Psoas muscle (tissue), 8 donors: ENCODE results near the gene SRPK2. TPM values are rescaled to one million over a fixed set of nuclear protein-coding genes. Genes with fewer than 3 reads are reported as not detected.

ENCODE experiments used
- ATAC-seq, 4 donors: fragments of 200-7000 bp; cut with Tn5 transposase; one replicate each; pipeline ENCODE4 v1.9.1; 2020; ENCODE audit warnings: moderate library complexity in 3 of 4, mild to moderate bottlenecking in 2 of 4
- DNase-seq, 2 donors: peaks; one replicate each; pipeline ENCODE4 v3.0.0-alpha.2; 2020
- H3K27ac ChIP-seq: fragments of 200-600 bp; one replicate; pipeline ENCODE4 v1.8.0; 2022
- H3K27me3 ChIP-seq, 3 donors: fragments of 200-600 bp in 1 of 3; one replicate each; pipeline versions ENCODE4 v1.6.1 to v1.8.0; 2013 to 2022; ENCODE audit warnings: low read length in 2 of 3, mild to moderate bottlenecking in 2 of 3, moderate library complexity in 1 of 3; ENCODE audit not compliant: insufficient read depth in 3 of 3
- H3K36me3 ChIP-seq, 2 donors: fragments of 200-600 bp in 1 of 2; one replicate each; pipeline versions ENCODE4 v1.6.1 to v1.8.0; 2013 to 2022; ENCODE audit warnings: low read depth in 1 of 2, mild to moderate bottlenecking in 1 of 2, moderate library complexity in 1 of 2; ENCODE audit not compliant: insufficient read depth in 1 of 2
- H3K4me1 ChIP-seq: fragments of 200-600 bp; one replicate; pipeline ENCODE4 v1.8.0; 2022
- H3K4me3 ChIP-seq: fragments of 200-600 bp; one replicate; pipeline ENCODE4 v1.8.0; 2022; ENCODE audit warnings: mild to moderate bottlenecking
- H3K9me3 ChIP-seq: fragments of 200-600 bp; one replicate; pipeline ENCODE4 v1.8.0; 2022
- WGBS, 3 donors: extraction: QIAGEN DNeasy Blood & Tissue Kit; methylation state at CpG; one replicate each; pipeline versions ENCODE4 v1.1.6 to v1.1.7; 2013; 5-methylcytosine and 5-hydroxymethylcytosine counted together
- intact Hi-C, 2 donors: fragments of 100-400 bp; cut with DNase I; formaldehyde crosslinking; loops; one replicate each; pipeline versions ENCODE4 v1.11.0 to v1.14.2; 2022
- polyA plus RNA-seq, 3 donors: library from polyadenylated mRNA; stranded (reverse); fragments of 200-250 nt; gene quantifications; one replicate each; pipeline ENCODE4 v1.2.3, GENCODE V29; 2013
- total RNA-seq, 4 donors: library from RNA; stranded (reverse); fragmentation: NEBNext Ultra II Directional in 2 of 4; extraction: Animal tissue kit (Norgen Biotek cat#: 25700) in 2 of 4; gene quantifications; one replicate each; pipeline versions ENCODE4 v1.2.1 to v1.2.4, GENCODE V29; 2021 to 2023
- TF ChIP-seq, protein P1 (sequence below): fragments of 200-600 bp; IDR thresholded peaks from one replicate; pipeline ENCODE4 v1.8.0; 2022; ENCODE audit warnings: antibody characterized with exemption
- donor health status: healthy with polysubstance abuse.
- donor health status: DM: no; HTN: no; CAD: no; lungs with moderate emphysema.
- donor health status: Bipolar disorder and iron deficiency.
- donor health status: healthy.
- donor health status: DM: yes; HTN: yes; CAD: no.
- donor health status: DM: no; HTN: no; CAD: no.
- donor health status: DM: no; HTN: no; CAD: no.
- donor health status: DM: yes; HTN: yes; CAD: no.

Gene SRPK2
- total and polyA plus RNA-seq, 7 donors, result 12.7 to 51.3 (median 33.2) TPM

DNA sequence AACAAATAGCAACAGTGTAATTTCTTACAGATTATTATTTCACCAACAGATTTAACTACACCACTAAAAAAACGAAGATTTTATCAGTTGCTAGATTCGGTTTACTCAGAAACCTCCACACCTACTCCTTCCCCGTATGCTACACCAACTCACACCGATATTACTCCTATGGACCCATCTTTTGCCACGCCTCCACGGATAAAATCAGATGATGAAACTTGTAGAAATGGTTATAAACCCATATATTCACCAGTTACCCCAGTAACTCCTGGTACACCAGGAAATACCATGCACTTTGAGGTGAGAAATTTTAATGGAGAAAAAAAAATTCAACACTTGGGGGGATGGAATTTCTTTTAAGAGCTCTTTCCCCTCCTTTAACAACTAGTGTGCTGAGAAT, 282.2 kb downstream of the SRPK2 start:
- intact Hi-C loops, result no loop called here
- Histone ChIP-seq H3K4me3 (no peak overlapping the region), H3K27me3 (no peaks in the 10 kb centered on the region), H3K9me3 (no peaks in the 10 kb centered on the region), H3K36me3 (peaks cover 16 to 100% of the 10 kb centered on the region in 2 donors), H3K27ac (no peak overlapping the region), H3K4me1 (no peaks in the 10 kb centered on the region)
- no peak for DNase-seq
- 90 to 94% (median 92%) methylated on average over 6 of the region's 6 CpGs for WGBS, 3 donors
- no peak for ATAC-seq
- TF ChIP-seq, protein P1, sequence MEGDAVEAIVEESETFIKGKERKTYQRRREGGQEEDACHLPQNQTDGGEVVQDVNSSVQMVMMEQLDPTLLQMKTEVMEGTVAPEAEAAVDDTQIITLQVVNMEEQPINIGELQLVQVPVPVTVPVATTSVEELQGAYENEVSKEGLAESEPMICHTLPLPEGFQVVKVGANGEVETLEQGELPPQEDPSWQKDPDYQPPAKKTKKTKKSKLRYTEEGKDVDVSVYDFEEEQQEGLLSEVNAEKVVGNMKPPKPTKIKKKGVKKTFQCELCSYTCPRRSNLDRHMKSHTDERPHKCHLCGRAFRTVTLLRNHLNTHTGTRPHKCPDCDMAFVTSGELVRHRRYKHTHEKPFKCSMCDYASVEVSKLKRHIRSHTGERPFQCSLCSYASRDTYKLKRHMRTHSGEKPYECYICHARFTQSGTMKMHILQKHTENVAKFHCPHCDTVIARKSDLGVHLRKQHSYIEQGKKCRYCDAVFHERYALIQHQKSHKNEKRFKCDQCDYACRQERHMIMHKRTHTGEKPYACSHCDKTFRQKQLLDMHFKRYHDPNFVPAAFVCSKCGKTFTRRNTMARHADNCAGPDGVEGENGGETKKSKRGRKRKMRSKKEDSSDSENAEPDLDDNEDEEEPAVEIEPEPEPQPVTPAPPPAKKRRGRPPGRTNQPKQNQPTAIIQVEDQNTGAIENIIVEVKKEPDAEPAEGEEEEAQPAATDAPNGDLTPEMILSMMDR, result no peak

DNA sequence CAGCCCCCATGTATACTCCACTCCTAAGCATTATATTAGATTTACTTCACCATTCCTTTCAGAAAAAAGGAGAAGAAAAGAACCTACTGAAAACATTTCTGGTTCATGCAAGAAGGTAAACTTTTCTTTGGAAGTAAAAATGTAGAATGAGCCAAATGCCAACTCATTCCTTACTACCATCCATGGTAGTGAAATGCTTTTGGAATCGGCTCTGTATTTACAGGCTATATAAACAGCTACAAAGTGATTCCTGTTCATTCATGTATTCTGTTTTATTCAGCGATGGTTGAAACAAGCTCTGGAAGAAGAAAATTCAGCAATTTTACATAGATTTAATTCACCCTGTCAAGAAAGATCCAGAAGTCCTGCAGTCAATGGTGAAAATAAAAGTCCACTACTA, 283.1 kb downstream of the SRPK2 start:
- peaks cover 4% of the 10 kb centered on the region for H3K4me1 ChIP-seq
- peaks cover 14 to 100% of the 10 kb centered on the region in 2 donors for H3K36me3 ChIP-seq
- intact Hi-C loops, result no loop called here
- H3K4me3 ChIP-seq, result no peak overlapping the region
- WGBS, 3 donors, result 88 to 94% (median 94%) methylated on average over 2 of the region's 2 CpGs
- no peaks in the 10 kb centered on the region for H3K9me3 ChIP-seq
- ATAC-seq, result no peak
- H3K27ac ChIP-seq, result no peak overlapping the region
- DNase-seq, result no peak
- no peaks in the 10 kb centered on the region for H3K27me3 ChIP-seq
- TF ChIP-seq, protein P1, result no peak

DNA sequence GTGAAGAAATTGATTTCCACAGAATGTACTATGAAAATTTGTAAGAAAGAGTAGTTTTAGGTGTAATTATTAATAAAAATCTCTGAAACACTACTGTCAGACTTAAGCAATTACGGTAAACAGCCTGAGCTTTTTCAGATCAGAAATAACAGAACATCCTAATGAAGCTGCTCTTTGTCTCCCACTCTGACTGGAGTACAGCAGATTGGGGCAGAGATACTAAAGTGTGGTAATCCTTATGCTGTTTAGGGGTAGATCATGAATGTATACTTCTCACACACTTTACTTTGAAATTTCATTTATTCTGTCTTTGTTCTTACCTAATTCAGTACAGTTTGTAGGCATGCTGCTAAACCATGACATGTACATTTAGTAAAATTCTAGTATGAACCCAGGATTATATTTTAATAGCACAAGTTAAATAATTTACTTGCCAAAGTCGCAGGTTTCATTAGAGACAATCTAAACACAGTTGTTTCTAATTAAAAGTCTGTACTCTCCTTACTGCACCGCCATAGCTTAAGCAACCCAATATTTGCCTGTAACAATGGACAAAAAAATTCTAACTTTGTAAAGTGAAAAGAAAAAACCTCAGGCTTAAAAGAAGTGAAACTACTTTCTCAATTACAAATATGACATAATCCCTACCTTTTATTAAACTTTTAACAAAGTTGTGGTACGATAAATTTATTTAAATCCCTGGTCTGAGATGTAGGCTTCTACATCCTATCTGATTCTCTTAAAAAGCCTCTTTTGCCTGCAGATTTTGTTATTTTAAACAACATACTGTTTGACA, 286.0 kb downstream of the SRPK2 start:
- 87 to 90% (median 88%) methylated on average over 4 of the region's 4 CpGs for WGBS, 3 donors
- intact Hi-C loops, result loop anchor here in 1 of 2 donors (5.0 kb wide), 1 partner anchor 120 kb away; no protein-coding TSS in a partner anchor

DNA sequence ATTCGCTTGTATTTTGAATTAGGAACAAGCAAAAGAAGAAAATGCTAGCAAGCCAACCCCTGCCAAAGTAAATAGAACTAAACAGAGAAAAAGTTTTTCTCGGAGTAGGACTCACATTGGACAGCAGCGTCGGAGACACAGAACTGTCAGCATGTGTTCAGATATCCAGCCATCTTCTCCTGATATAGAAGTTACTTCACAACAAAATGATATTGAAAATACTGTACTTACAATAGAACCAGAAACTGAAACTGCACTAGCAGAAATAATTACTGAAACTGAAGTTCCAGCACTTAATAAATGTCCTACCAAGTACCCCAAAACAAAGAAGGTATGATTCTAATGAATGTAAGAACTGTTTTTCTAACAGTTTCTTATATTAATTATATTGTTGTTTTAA, 286.9 kb downstream of the SRPK2 start:
- Histone ChIP-seq H3K27me3 (no peaks in the 10 kb centered on the region), H3K36me3 (peaks cover 0 to 78% of the 10 kb centered on the region in 2 donors), H3K9me3 (no peaks in the 10 kb centered on the region), H3K27ac (no peak overlapping the region), H3K4me3 (no peak overlapping the region), H3K4me1 (peaks cover 29% of the 10 kb centered on the region)
- intact Hi-C loops, result loop anchor here in 1 of 2 donors (5.0 kb wide), 1 partner anchor 120 kb away; no protein-coding TSS in a partner anchor
- ATAC-seq (no peak), DNase-seq (no peak)
- TF ChIP-seq, protein P1, result no peak
- 82 to 88% (median 82%) methylated on average over 4 of the region's 4 CpGs for WGBS, 3 donors

More for the DNA sequence above, 286.0 kb downstream of the SRPK2 start:
- TF ChIP-seq, protein P1, result no peak
- Histone ChIP-seq H3K4me3 (no peak overlapping the region), H3K36me3 (peaks cover 5 to 86% of the 10 kb centered on the region in 2 donors), H3K27me3 (no peaks in the 10 kb centered on the region), H3K9me3 (no peaks in the 10 kb centered on the region), H3K4me1 (peaks cover 26% of the 10 kb centered on the region), H3K27ac (no peak overlapping the region)
- DNase-seq, result no peak
- no peak for ATAC-seq
